Osteoblast (primary cell): ENCODE data around the gene PIEZO2. TPM values are rescaled to one million over a fixed set of nuclear protein-coding genes. Genes with fewer than 3 reads are reported as not detected.
"Not testable (repeated sequence)": the region's sequence is repeated elsewhere in the genome, so short reads cannot be mapped to it uniquely, and the experiment has no call there.

Experiments used
- DNase-seq: peaks from one replicate; pipeline ENCODE4 v3.0.0; 2011; ENCODE audit warnings: low spot score, mixed read lengths; ENCODE audit not compliant: insufficient read length; ENCODE audit errors: missing footprints
- H2AFZ ChIP-seq: 2 replicates; pipeline ENCODE4 v1.6.0; 2011; ENCODE audit warnings: mild to moderate bottlenecking, low read length
- H3K27ac ChIP-seq: 2 replicates; pipeline ENCODE4 v1.5.1; 2011; ENCODE audit warnings: mild to moderate bottlenecking, low read depth, low read length, moderate library complexity
- H3K27me3 ChIP-seq: 2 replicates; pipeline ENCODE4 v1.6.0; 2012; ENCODE audit warnings: mild to moderate bottlenecking, control low read depth, inconsistent platforms, low read length, moderate library complexity; ENCODE audit not compliant: insufficient read depth
- H3K36me3 ChIP-seq: 2 replicates; pipeline ENCODE4 v1.5.1; 2011; ENCODE audit warnings: mild to moderate bottlenecking, low read length, control low read depth, moderate library complexity; ENCODE audit not compliant: insufficient read depth
- H3K4me1 ChIP-seq: 2 replicates; pipeline ENCODE4 v1.5.1; 2011; ENCODE audit warnings: mild to moderate bottlenecking, low read length, control low read depth, moderate library complexity; ENCODE audit not compliant: insufficient read depth
- H3K4me2 ChIP-seq: 2 replicates; pipeline ENCODE4 v1.6.0; 2011; ENCODE audit warnings: mild to moderate bottlenecking, low read length; ENCODE audit not compliant: insufficient read depth
- H3K4me3 ChIP-seq: fragments of 200-600 bp; sonication (generic); 3 replicates; pipeline ENCODE4 v1.5.1; 2012; ENCODE audit warnings: mild to moderate bottlenecking, low read length, inconsistent platforms; ENCODE audit not compliant: insufficient read depth
- H3K79me2 ChIP-seq: 2 replicates; pipeline ENCODE4 v1.6.0; 2012; ENCODE audit warnings: mild to moderate bottlenecking, low read length, control low read depth, inconsistent platforms; ENCODE audit not compliant: insufficient read depth
- H3K9me3 ChIP-seq: 2 replicates; pipeline ENCODE4 v1.5.1; 2011; ENCODE audit warnings: low read depth, low read length, control low read depth
- H4K20me1 ChIP-seq: 2 replicates; pipeline ENCODE4 v1.6.0; 2012; ENCODE audit warnings: mild to moderate bottlenecking, low read length, control low read depth; ENCODE audit not compliant: insufficient read depth
- CTCF ChIP-seq: IDR thresholded peaks from 2 replicates; pipeline ENCODE4 v1.5.1; 2011; ENCODE audit warnings: mild to moderate bottlenecking, low read depth, low read length, moderate library complexity; ENCODE audit errors: extremely low read depth
- total RNA-seq: library from RNA; depleted of rRNA; stranded (reverse); fragments of >200 nt; gene quantifications from 2 replicates; pipeline ENCODE4 v1.2.3, GENCODE V29; 2012

PIEZO2 gene
- total RNA-seq: 6.5 and 46.7 TPM in 2 replicates

DNA sequence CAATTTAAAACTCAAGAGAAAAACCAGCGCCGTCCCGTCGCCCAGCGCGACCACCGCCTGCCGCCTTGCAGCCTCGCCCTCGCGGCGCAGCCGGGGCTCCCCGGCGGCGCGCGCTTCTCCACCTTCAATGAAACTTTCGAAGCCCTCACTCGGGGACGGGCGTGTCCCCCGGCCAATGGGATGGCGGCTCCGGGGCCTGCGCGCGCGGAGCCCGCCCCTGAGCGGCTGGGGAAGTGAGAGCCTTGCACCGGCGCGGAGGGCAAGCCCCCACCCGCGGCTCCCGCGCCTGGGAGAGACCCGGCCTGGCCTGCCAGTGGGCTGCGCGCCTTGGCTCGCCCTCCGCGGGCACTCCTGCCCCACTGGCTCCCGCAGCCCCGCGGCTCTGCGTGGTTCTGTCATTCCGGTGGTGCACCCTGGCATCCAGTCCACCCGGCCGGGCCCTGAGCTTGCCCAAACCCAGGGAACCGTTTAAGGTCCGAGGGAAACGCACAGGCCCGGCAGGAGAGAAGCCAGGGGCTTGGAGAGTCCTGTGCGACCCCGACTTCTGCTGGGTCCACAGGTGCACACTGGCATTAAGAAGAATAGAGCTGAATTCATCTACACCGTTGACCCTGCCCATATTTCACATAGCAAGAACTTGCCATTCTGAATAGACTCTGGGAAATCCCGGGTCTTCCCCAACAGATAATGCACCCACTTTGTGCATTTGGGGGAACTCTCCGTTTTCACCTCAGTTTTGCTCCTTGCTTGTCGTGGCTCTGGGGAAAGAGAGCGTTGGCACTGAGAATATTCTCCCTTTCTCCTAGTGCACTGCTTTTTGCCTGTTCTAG is at the start of gene PIEZO2:
TSS of gene PIEZO2 (minus strand) at position 129 of the 830 bp plus-strand sequence. CDS start 981 bp downstream, outside the sequence.
- peak; percentile 98 for DNase-seq

DNA sequence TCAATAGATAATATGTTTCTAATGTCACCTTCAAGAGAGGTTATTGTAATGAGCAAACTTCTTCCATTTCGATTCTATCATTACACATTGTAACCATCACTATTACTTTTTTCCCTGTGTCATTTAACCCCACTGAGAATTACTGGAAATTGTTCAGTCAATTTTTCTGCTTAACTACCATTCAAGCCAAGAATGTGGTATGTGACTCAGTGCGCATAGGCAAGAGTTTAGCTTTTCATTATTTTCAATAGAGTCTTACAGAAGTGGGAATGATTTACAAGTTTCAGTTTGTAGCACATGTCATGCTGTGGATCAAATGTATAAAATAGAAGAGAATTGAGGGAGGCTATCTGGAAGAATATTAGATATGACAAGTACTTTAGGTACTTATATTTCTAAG is 34.3 kb upstream of the PIEZO2 start:
- no peak overlapping the region for H3K4me3 ChIP-seq
- DNase-seq: peak; percentile 76
- H3K4me1 ChIP-seq: peaks cover 18% of the 10 kb centered on the region
- H3K36me3 ChIP-seq: no peaks in the 10 kb centered on the region
- H3K79me2 ChIP-seq: no peaks in the 10 kb centered on the region
- no peak for TF ChIP-seq CTCF
- H3K27ac ChIP-seq: peak overlapping the region; percentile 14
- no peak overlapping the region for H3K4me2 ChIP-seq
- no peaks in the 10 kb centered on the region for H3K9me3 ChIP-seq
- H2AFZ ChIP-seq: no peak overlapping the region
- no peaks in the 10 kb centered on the region for H4K20me1 ChIP-seq
- H3K27me3 ChIP-seq: no peaks in the 10 kb centered on the region

More for the DNA sequence above, at the start of gene PIEZO2:
- Histone ChIP-seq H3K9me3 (no peaks in the 10 kb centered on the region), H3K27me3 (peaks cover 67% of the 10 kb centered on the region), H2AFZ (peak within 1 kb of the TSS; percentile 65), H3K27ac (no peak within 1 kb of the TSS), H3K36me3 (no peaks in the 10 kb centered on the region), H3K4me2 (peak within 1 kb of the TSS; percentile 68), H3K4me1 (peaks cover 3% of the 10 kb centered on the region), H3K4me3 (peak within 1 kb of the TSS; percentile 63), H4K20me1 (no peaks in the 10 kb centered on the region), H3K79me2 (no peaks in the 10 kb centered on the region)
- TF ChIP-seq CTCF: no peak

DNA sequence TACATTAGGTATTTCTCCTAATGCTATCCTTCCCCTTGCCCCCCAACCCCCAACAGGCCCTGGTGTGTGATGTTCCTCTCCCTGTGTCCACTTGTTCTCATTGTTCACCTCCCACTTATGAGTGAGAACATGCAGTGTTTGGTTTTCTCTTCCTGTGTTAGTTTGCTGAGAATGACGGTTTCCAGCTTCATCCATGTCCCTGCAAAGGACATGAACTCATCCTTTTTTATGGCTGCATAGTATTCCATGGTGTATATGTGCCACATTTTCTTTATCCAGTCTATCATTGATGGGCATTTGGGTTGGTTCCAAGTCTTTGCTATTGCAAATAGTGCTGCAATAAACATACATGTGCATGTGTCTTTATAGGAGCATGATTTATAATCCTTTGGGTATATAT is 32.3 kb upstream of the PIEZO2 start:
- peaks cover 32% of the 10 kb centered on the region for H3K4me1 ChIP-seq
- not testable (repeated sequence) for H3K36me3 ChIP-seq, H3K4me3 ChIP-seq, H4K20me1 ChIP-seq, DNase-seq, H3K79me2 ChIP-seq, H3K9me3 ChIP-seq, H3K4me2 ChIP-seq, H3K27me3 ChIP-seq, H3K27ac ChIP-seq, H2AFZ ChIP-seq

DNA sequence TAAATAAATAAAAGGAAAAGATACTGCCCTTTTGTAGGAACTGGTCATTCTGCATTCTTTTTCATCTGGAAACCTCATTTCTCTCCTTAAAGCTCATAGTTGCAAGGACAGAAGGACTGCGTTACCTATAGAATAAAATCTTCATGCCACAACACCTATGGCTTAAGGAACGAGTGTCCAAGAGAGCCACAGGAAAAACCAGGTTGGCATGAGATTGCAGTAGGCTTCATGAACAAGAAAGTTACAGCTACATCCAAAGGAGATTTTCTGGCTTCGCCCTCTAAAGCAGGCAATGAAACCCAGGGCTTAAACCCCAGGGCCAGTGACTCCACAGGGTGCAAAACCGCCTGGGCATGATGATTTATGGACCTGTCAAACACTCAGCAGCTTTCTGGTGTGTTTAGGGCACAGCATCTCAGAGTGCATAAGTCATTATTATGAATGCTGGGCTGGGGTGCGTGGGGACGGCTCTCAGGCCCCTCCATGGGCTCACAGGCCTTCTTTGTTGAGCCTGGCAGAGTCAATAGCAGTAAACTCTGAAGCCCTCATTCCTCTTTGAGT is 30.7 kb upstream of the PIEZO2 start:
- Histone ChIP-seq H2AFZ (peak overlapping the region; percentile 38), H3K4me1 (peaks cover 46% of the 10 kb centered on the region), H3K9me3 (no peaks in the 10 kb centered on the region), H3K4me3 (no peak overlapping the region), H3K36me3 (no peaks in the 10 kb centered on the region), H3K27ac (peak overlapping the region; percentile 91), H3K4me2 (no peak overlapping the region), H4K20me1 (no peaks in the 10 kb centered on the region), H3K27me3 (no peaks in the 10 kb centered on the region), H3K79me2 (no peaks in the 10 kb centered on the region)
- TF ChIP-seq CTCF: no peak
- DNase-seq: no peak
